Tibial nerve (tissue), 4 donors: ENCODE data around the gene FRMPD1. TPM values are rescaled to one million over a fixed set of nuclear protein-coding genes. Genes with fewer than 3 reads are reported as not detected.

Source experiments
- DNase-seq, 2 donors: peaks; one replicate each; pipeline ENCODE4 v3.0.0-alpha.2; 2019; ENCODE audit warnings: low spot score in 2 of 2
- H3K27ac ChIP-seq, 4 donors: fragments of 200-600 bp; sonication (generic) in 3 of 4; one replicate each; pipeline ENCODE4 v1.5.1; 2017 to 2019; ENCODE audit warnings: mild to moderate bottlenecking in 1 of 4
- H3K27me3 ChIP-seq, 2 donors: fragments of 200-600 bp; sonication (generic) in 1 of 2; one replicate each; pipeline versions ENCODE4 v1.5.1 to v1.6.0; 2017 to 2019
- H3K36me3 ChIP-seq, 3 donors: fragments of 200-600 bp; sonication (generic); one replicate each; pipeline ENCODE4 v1.5.1; 2018 to 2019
- H3K4me1 ChIP-seq, 4 donors: fragments of 200-600 bp; sonication (generic) in 3 of 4; one replicate each; pipeline ENCODE4 v1.5.1; 2017 to 2019
- H3K4me3 ChIP-seq, 4 donors: fragments of 200-600 bp; sonication (generic) in 3 of 4; one replicate each; pipeline ENCODE4 v1.5.1; 2017 to 2019; ENCODE audit warnings: mild to moderate bottlenecking in 1 of 4, moderate library complexity in 1 of 4
- H3K9me3 ChIP-seq, 4 donors: fragments of 200-600 bp; sonication (generic) in 3 of 4; one replicate each; pipeline ENCODE4 v1.5.1; 2017 to 2019
- EP300 ChIP-seq, 2 donors: sonication (generic); formaldehyde crosslinking; IDR thresholded peaks; one replicate each; pipeline ENCODE4 v1.6.1; 2017; ENCODE audit warnings: antibody characterized with exemption in 2 of 2, mild to moderate bottlenecking in 1 of 2
- POLR2A ChIP-seq, 2 donors: fragments of 450-650 bp; IDR thresholded peaks; one replicate each; pipeline ENCODE4 v1.6.1; 2017; ENCODE audit warnings: antibody characterized with exemption in 2 of 2, mild to moderate bottlenecking in 2 of 2, moderate library complexity in 2 of 2
- WGBS, 2 donors: methylation state at CpG; one replicate each; pipeline ENCODE4 v1.1.5; 2018; 5-methylcytosine and 5-hydroxymethylcytosine counted together
- total RNA-seq, 4 donors: library from RNA; depleted of rRNA; stranded (reverse); fragments of >200 nt; gene quantifications; one replicate each; pipeline ENCODE4 v1.1.0, GENCODE V29; 2016
- TF ChIP-seq, protein P1 (sequence below), 5 experiments: fragments of 200-600 bp in 3 of 5; fragments of 450-650 bp in 2 of 5; sonication (generic) in 3 of 5; IDR thresholded peaks; one replicate each; pipeline ENCODE4 v1.5.1; 2016 to 2019; ENCODE audit warnings: antibody characterized with exemption in 5 of 5, mild to moderate bottlenecking in 3 of 5, moderate library complexity in 2 of 5

Gene FRMPD1
- total RNA-seq, 4 donors from 2014 or later = 0.30 to 1.6 (median 0.42) TPM; not detected in 1

DNA sequence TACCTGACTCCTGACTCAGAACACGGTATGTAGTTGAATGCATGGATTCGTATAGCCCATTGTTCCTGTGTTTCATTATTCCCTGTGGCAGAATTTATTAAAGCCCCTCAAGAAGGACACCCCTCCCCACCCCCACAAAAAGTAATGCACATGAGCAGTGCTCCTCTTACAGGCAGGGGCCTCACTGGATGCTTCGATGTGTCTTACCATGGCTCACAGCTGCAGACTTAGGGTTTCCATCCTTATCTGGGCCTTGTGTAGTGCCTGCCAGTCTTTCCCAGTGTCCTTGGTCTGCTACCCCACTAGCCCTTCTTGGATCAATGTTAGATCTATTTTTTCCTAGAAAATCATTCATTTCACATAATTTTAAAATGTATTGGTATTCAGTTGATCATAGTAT, 119.2 kb downstream of the FRMPD1 start:
- Histone ChIP-seq H3K4me3 (no peak overlapping the region), H3K27me3 (no peaks in the 10 kb centered on the region), H3K4me1 (no peaks in the 10 kb centered on the region), H3K9me3 (no peaks in the 10 kb centered on the region), H3K27ac (no peak overlapping the region), H3K36me3 (peaks cover 0 to 64% (median 8%) of the 10 kb centered on the region in 3 donors)
- DNase-seq = no peak
- TF ChIP-seq POLR2A (IDR thresholded peaks at IDR 0.05) = no peak
- TF ChIP-seq, protein P1, sequence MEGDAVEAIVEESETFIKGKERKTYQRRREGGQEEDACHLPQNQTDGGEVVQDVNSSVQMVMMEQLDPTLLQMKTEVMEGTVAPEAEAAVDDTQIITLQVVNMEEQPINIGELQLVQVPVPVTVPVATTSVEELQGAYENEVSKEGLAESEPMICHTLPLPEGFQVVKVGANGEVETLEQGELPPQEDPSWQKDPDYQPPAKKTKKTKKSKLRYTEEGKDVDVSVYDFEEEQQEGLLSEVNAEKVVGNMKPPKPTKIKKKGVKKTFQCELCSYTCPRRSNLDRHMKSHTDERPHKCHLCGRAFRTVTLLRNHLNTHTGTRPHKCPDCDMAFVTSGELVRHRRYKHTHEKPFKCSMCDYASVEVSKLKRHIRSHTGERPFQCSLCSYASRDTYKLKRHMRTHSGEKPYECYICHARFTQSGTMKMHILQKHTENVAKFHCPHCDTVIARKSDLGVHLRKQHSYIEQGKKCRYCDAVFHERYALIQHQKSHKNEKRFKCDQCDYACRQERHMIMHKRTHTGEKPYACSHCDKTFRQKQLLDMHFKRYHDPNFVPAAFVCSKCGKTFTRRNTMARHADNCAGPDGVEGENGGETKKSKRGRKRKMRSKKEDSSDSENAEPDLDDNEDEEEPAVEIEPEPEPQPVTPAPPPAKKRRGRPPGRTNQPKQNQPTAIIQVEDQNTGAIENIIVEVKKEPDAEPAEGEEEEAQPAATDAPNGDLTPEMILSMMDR (IDR thresholded peaks at IDR 0.05) = no peak
- TF ChIP-seq EP300 (IDR thresholded peaks at IDR 0.05) = no peak
- WGBS, 2 donors = 89 to 94% methylated on average over 3 of the region's 3 CpGs

DNA sequence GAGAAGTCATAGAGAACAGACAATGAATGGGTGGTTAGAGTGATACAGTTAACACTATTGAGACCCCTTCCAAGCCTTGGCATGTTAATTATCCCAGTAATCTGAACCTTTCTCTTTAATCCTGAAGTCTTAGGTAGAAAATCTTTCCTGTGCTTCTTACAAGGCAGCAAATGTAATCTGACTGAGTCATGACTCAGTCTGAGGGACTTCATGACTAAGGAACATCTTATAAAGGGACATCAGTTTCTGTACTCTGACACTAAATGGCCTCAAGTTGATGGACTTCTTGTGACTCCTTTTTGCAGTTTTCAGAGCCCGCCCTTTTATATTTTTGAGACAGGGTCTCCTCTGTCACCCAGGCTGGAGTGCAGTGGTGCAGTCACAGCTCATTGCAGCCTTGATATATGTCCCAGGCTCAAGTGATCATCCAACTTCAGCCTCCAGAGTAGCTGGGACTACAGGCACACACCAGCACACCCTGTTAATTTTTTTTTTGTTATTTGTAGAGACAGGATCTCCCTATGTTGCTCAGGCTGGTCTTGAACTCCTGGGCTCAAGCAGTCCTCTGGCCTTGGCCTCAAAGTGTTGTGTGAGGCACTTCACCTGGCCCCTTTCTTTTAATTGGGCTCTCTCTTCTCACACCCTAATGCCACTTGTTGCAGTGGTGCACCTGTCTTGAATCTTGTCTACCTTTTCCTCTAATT, 124.6 kb downstream of the FRMPD1 start:
- TF ChIP-seq POLR2A (IDR thresholded peaks at IDR 0.05) (no peak), EP300 (IDR thresholded peaks at IDR 0.05) (no peak)
- TF ChIP-seq, protein P1 (IDR thresholded peaks at IDR 0.05) = no peak
- DNase-seq = no peak
- Histone ChIP-seq H3K27me3 (no peaks in the 10 kb centered on the region), H3K36me3 (peaks cover 0 to 97% (median 11%) of the 10 kb centered on the region in 3 donors), H3K4me3 (no peak overlapping the region), H3K27ac (no peak overlapping the region), H3K4me1 (no peaks in the 10 kb centered on the region), H3K9me3 (no peaks in the 10 kb centered on the region)
- 96 to 100% methylated on average over 1 of the region's 1 CpG for WGBS, 2 donors

DNA sequence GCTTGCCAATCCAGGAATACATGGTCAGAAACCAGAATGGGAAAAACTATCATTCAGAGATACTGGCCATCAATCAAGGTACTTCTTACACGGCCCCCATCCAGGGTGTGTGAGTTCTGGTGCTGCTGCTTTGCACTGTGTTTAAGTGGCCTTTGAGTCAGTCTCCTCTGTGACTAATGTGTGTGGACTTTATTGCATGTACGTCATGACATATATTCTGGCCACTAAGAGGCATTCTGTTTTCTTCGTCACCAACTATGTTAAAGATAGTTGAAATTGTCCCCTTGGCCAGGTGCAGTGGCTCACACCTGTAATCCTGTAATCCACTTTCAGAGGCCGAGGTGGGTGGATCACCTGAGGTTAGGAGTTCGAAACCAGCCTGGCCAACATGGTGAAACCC, 125.6 kb downstream of the FRMPD1 start:
- no peaks in the 10 kb centered on the region for H3K4me1 ChIP-seq
- no peaks in the 10 kb centered on the region for H3K9me3 ChIP-seq
- no peak overlapping the region for H3K27ac ChIP-seq
- no peak for TF ChIP-seq POLR2A (IDR thresholded peaks at IDR 0.05)
- no peak for TF ChIP-seq EP300 (IDR thresholded peaks at IDR 0.05)
- TF ChIP-seq, protein P1 (IDR thresholded peaks at IDR 0.05) = no peak
- no peak for DNase-seq
- H3K4me3 ChIP-seq = no peak overlapping the region
- H3K27me3 ChIP-seq = no peaks in the 10 kb centered on the region
- H3K36me3 ChIP-seq = peaks cover 0 to 98% (median 11%) of the 10 kb centered on the region in 3 donors
- 88 to 92% methylated on average over 5 of the region's 5 CpGs for WGBS, 2 donors

DNA sequence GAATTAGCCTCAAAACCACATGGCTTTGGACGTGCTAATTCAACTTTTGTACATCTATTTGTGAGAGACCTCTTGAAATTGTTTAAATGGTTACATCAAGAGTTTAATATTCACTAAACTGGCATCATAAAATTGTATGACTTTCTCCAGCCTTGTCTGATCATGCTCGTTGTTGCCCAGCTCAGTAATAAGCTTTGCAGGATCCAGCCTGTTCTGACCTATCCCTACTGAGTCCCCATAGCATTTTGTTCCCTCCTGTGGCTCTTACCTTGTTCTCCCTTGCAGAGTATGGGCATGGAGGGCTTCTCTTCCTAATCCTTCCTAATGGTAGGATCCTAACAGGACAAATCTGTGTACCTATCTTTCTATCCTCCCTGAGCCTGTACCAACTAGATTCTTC, 127.8 kb downstream of the FRMPD1 start:
- no peaks in the 10 kb centered on the region for H3K9me3 ChIP-seq
- H3K27ac ChIP-seq = no peak overlapping the region
- peaks cover 0 to 98% (median 7%) of the 10 kb centered on the region in 3 donors for H3K36me3 ChIP-seq
- DNase-seq = no peak
- WGBS, 2 donors = 72 to 89% methylated on average over 2 of the region's 2 CpGs
- no peak overlapping the region for H3K4me3 ChIP-seq
- no peaks in the 10 kb centered on the region for H3K27me3 ChIP-seq
- H3K4me1 ChIP-seq = peaks cover 0 to 13% (median 1%) of the 10 kb centered on the region in 4 donors
- TF ChIP-seq, protein P1 (IDR thresholded peaks at IDR 0.05) = no peak
- TF ChIP-seq EP300 (IDR thresholded peaks at IDR 0.05) (no peak), POLR2A (IDR thresholded peaks at IDR 0.05) (no peak)

DNA sequence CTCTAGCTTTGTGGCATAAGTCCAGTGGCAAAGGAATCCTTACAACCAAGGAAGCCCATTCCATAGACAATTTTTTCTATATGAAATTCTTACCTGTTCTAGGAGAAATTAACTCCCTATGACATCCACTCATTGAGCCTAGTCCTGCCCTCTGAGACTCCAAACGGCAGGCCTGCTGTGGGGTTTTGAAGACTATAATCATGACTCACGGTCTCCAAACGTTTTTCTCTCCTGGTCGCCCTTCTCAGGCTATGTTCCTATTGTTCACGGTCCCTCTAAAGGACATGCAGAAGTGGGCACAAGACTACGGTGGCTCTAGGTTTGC, 133.5 kb downstream of the FRMPD1 start:
- Histone ChIP-seq H3K4me3 (peak overlapping the region; percentile 63 to 97 (median 88)), H3K4me1 (peaks cover 0 to 30% (median 10%) of the 10 kb centered on the region in 4 donors), H3K27ac (peak overlapping the region in 3 of 4 donors; percentile 72 to 86 (median 80)), H3K9me3 (no peaks in the 10 kb centered on the region), H3K36me3 (peaks cover 0 to 45% (median 7%) of the 10 kb centered on the region in 3 donors), H3K27me3 (peaks cover 0 to 9% of the 10 kb centered on the region in 2 donors)
- no peak for DNase-seq
- TF ChIP-seq POLR2A (IDR thresholded peaks at IDR 0.05) (no peak), EP300 (IDR thresholded peaks at IDR 0.05) (no peak)
- TF ChIP-seq, protein P1 (IDR thresholded peaks at IDR 0.05) = no peak
- WGBS, 2 donors = 0 to 1% methylated on average over 6 of the region's 6 CpGs
